Heart left ventricle (tissue), 13 donors: Measurements from ENCODE around the gene DEPDC5.

Experiments used
- POLR2A ChIP-seq, 2 donors: fragments of 450-650 bp; IDR thresholded peaks; one replicate each; pipeline ENCODE4 v1.6.1; 2017; ENCODE audit warnings: antibody characterized with exemption in 2 of 2, mild to moderate bottlenecking in 2 of 2, moderate library complexity in 2 of 2
- TF ChIP-seq, protein P1 (sequence below), 12 donors: fragments of 200-600 bp; sonication (generic) in 4 of 12; IDR thresholded peaks; one replicate each; pipeline versions ENCODE4 v1.5.0 to v1.8.0; 2018 to 2022; ENCODE audit warnings: antibody characterized with exemption in 12 of 12, mild to moderate bottlenecking in 5 of 12
- donor health status: ischemic (EF 13 %, LVEDD 7.1; RV severe dilation, severe dysfunction).
- donor health status: DM: no; HTN: yes; CAD: no.
- donor health status: DM: no; HTN: no; CAD: no.
- donor health status: ischemic (EF 25% LVEDD 6.9; RV normal size, moderate dysfunction).
- donor health status: ischemic (EF 25% LVEDD 5.7; RV mildly dilated, moderate dysfunction).
- donor health status: ischemic (EF 35%, LVEDD 5.7; RV mildly dilated, moderate dysfunction).
- donor health status: nonischemic (EF 11% LVEDD 7.7; RV severe dilation, severe dysfunction).
- donor health status: DM: yes; HTN: yes; CAD: no.
- donor health status: PGD.
- donor health status: ischemic (EF 29% LVEDD 5.4; RV normal size, mild dysfunction).
- donor health status: nonischemic (EF 23%, LVEDD 6.1; RV moderate dilation, normal function).

DNA sequence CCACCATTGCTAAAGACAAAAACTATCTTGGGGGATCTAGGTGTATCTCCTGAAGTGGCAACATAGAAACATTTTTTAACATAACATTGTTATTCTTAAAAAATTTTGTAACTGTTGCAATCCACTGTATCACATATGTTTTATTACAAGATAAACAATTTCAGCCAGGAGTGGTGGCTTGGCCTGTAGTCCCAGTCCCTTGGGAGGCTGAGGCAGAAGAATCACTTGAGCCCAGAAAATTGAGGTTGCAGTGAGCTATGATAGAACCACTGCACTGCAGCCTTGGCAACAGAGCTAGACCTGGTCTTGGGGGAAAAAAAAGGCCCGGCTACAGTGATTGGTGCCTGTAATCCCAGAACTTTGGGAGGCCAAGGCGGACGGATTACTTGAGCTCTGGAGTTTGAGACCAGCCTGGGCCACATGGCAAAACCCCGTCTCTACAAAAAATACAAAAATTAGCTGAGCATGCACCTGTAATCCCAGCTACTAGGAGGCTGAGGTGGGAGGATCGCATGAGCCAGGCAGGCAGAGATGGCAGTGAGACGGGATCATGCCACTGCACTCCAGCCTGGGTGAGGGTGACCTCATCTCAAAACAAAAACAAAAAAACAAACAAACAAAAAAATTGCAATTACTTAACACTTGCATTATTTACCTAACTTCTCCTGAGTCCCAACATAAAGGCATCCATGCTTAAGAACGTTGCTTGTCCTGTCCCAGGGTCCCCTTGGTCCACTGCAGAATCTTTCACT, 1.5 kb upstream of the DEPDC5 start:
- TF ChIP-seq, protein P1, sequence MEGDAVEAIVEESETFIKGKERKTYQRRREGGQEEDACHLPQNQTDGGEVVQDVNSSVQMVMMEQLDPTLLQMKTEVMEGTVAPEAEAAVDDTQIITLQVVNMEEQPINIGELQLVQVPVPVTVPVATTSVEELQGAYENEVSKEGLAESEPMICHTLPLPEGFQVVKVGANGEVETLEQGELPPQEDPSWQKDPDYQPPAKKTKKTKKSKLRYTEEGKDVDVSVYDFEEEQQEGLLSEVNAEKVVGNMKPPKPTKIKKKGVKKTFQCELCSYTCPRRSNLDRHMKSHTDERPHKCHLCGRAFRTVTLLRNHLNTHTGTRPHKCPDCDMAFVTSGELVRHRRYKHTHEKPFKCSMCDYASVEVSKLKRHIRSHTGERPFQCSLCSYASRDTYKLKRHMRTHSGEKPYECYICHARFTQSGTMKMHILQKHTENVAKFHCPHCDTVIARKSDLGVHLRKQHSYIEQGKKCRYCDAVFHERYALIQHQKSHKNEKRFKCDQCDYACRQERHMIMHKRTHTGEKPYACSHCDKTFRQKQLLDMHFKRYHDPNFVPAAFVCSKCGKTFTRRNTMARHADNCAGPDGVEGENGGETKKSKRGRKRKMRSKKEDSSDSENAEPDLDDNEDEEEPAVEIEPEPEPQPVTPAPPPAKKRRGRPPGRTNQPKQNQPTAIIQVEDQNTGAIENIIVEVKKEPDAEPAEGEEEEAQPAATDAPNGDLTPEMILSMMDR (IDR thresholded peaks at IDR 0.05): no peak
- TF ChIP-seq POLR2A (IDR thresholded peaks at IDR 0.05): no peak
